NCI-H2081 (cell line): ENCODE data around the gene LIN54.
"Not testable (repeated sequence)": the region's sequence is repeated elsewhere in the genome, so short reads cannot be mapped to it uniquely, and the experiment has no call there.

ENCODE experiments used
- DNase-seq, 2 experiments: peaks; one replicate each; lab custom pipeline; 2025; lab: John Stamatoyannopoulos, UW

LIN54 gene

DNA sequence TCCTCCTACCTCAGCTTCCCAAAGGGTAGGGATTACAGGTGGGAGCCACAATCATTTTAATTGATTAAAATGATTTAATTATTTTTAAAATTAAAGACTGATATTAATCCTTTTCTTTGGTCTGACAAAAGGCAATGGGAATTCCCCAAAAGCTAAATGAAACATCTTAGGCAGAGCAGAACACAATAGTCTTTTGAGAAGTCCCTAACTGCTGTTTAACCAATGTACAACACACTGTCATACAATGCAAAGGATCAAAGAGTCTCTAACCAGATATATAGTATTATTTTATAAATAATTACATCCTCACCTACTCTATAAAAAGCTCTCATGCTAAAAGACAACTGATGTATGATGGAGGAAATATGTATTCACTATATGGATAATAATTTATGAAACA lies 63.1 kb downstream of the LIN54 start:
- no peak for DNase-seq

DNA sequence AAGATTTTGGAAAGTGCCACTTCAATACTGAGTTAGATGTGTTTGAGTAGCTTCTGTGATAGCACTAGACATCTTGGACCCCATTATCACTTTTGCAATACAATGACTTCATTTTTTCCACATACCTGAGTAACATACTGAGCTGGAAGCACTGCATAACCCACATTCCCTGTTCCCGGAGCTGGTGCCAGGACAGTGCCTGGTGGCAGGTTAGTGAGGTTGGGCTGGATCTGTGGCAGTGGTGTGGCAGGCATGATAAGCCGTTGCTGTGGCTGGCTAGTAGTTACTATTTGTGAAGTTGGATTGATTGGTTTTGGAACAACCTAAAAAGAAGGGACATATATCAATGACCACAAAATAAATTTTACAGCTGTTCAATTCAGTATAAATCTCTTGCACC lies 71.2 kb downstream of the LIN54 start:
- DNase-seq: no peak

DNA sequence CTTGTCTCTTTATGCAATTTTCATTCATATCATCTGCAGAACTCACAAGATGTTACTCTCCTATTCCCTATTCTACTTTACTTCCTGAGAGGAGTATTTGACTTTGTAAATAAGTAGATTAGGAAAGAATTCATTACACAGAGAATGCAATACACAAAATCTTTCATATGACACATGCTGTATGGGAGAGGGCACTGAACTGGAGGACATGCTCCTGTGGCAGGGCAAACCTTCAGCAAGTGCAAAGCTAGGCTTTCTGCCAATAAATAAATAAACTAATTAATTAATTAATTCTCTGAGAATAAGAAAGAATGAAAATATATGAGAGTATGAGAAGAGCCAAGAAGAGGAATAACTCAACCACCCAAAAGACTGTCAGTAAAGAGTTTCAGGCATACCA lies 76.2 kb downstream of the LIN54 start:
- DNase-seq: no peak

DNA sequence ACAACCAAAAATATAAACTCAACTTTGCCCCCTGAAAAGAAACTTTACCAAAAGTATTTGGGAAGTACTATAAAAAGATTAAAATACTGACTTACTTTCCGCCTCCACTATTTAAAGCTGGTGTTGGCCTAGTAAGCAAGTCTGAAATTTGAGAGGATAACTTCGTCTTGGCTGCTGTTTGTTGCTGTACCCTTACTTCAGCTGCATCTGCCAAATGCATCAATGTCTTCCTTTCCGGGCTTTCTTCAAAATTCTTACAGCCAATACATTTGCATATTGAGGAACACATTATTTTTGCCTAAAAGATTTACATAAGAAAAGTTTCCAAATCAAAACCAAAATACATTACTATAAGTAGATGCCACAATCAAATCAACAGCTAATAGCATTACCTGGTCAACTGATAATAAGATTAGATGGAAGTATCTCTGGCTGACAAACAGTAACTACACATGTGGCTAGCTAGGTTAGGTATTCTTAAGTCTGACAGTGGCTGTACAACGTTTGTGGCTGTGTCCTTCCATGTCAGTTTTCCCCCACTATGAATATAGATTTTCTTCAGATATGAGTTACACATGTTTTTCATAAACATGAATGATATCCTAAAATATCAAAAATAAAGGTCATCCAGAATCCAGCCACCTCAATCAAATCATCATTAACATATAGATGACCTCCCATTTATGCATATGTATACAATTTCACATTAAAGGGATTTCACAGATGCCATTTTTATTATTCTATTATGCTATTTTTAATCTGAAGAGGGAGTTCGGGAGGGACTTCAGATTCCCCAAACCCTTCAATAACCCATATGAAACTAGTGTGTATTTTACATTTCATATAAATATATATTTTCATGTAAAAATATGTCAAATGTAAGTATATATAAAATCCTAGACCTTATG lies 79.5 kb downstream of the LIN54 start:
- DNase-seq: no peak

DNA sequence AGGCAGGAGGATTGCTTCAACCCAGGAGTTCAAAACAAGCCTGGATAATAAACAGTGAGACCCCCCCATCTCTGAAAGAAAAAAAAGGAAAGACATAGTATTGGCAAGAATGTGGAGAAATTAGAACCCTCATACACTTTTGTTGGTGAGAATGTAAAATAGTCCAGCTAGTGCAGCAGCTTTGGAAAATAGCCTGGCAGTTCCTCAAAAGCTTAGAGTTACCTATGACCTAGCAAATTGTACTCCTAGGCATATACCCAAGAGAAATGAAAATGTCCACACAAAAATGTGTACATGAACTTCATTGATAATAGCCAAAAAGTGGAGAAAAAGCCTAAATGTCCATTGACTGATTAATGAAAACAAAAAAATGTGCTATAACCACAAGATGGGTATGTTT lies 88.8 kb downstream of the LIN54 start:
- no peak for DNase-seq

DNA sequence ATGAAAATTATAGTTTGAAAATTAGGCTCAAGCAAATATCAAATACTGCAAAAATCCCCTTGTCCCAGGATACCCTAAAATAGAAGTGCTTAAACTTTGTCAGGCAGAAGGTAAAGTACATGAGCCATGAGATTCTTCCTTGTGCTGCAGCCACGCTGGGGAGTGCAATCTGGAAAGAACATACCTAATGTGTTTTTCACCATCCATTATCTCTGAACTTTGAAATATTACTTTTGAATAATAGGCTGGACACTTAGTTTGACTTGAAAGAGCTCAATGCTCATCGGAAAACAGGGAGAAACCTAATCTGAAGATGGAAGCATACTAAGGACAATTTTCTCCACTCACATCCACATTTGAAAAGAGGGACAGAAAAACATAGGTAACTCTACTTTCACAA lies 91.2 kb downstream of the LIN54 start:
- DNase-seq: no peak

DNA sequence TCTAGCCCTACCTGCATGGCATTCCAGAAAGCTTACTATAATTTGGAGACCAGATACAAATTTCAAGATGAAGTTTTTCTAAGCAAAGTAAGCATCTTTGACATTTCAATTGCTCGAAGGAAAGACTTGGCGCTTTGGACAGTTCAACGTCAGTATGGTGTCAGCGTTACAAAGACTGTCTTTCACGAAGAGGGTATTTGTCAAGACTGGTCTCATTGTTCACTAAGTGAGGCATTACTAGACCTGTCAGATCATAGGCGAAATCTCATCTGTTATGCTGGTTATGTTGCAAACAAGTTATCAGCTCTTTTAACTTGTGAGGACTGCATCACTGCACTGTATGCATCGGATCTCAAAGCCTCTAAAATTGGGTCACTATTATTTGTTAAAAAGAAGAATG lies 92.5 kb downstream of the LIN54 start:
- no peak for DNase-seq

DNA sequence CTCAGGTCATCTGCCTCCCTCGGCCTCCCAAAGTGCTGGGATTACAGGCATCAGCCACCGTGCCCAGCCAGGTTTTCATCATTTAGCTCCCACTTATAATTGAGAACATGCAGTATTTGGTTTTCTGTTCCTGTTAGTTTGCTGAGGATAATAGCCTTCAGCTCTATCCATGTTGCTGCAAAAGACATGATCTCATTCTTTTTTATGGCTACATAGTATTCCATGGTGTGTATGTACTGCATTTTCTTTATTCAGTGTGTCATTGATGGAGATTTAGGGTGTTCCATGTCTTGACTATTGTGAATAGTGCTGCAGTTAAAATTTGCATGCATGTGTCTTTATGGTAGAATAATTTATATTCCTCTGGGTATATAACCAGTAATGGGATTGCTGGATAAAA lies 96.7 kb downstream of the LIN54 start:
- DNase-seq: not testable (repeated sequence)

DNA sequence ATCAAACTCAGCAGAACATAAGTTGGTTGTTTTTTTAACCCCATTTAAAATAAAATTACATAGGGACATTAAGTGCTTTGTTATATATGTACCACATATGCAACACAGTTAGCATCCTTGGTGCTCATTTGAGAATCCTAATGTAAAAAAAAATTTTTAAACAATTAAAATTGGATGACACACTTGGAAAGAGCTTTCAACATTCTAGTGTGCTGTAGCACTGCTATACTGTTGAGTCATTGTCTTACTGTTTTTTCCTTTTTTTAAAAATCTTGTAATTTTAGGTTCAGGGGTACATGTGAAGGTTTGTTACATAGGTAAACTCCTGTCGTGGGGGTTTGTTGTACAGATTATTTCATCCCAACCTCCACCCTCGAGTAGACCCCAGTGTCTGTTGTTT lies 97.3 kb downstream of the LIN54 start:
- no peak for DNase-seq

DNA sequence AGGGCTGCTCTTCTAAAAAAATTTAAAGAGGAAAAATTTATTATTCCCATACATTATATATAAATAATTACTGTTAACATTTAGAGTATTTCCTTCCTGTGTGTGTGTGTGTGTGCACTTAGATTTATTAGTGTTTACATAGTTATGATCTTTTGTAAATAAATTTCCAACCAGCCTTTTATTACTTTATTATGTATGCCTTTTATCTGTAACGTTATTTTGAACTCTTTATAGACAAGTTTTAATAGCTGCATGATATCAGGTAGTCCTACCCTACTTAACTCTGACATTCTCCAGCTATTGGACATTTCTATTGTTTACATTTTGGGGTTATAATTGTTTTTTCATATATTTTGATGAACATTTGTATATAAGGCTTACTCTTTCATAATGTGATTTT lies 101.3 kb downstream of the LIN54 start:
- no peak for DNase-seq

DNA sequence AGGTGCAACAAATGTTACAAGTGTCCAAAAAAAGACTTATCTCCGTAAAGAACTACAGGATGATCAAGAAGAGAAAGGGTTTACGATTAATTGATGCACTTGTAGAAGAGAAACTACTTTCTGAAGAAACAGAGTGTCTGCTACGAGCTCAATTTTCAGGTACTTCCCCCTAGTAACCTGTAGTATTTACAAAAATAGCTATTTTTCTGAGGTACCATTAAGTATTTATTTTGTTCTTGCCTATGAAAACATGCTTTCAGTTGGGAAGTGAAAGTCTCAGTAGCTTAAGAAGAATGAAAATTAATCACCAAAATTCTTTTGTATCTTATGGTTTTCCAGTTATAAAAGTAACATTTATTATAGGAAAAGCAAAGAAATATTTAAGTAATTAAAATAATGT lies 104.2 kb downstream of the LIN54 start:
- no peak for DNase-seq

DNA sequence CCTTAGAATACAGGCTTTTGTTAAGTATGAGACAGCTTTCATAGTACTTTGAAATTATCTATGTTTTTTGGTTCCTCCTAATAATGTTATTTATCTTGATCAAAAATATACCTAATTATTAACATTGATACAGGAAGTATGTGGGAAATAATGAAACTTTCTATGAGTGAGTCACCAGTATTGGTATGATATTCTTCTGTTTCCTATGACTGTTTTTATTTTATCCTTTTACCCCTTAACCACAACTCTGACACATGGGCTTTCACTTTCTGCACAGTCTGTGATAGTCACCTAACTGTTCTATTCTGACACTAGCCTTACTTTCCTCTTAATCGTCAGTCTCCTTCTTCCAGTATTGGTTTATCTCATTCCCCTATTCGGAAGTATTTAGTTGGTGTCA lies 105.4 kb downstream of the LIN54 start:
- no peak for DNase-seq

DNA sequence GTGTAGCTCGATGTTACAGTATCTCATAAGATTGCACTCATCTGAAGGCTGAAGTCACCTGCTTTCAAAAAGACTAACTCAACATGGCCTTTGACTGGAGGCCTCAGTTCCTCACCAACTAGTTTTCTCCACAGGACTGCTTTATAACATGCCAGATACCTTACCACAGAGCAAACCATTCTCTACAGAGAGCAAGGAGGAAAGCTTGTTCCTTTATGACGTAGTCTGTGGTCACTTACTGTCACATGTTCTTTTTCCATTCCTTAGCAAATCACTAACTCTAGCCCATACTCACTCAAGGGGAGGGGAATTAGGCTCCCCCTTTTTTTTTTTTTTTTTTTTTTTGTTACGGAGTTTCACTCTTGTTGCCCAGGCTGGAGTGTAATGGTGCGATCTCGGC lies 106.9 kb downstream of the LIN54 start:
- DNase-seq: no peak

DNA sequence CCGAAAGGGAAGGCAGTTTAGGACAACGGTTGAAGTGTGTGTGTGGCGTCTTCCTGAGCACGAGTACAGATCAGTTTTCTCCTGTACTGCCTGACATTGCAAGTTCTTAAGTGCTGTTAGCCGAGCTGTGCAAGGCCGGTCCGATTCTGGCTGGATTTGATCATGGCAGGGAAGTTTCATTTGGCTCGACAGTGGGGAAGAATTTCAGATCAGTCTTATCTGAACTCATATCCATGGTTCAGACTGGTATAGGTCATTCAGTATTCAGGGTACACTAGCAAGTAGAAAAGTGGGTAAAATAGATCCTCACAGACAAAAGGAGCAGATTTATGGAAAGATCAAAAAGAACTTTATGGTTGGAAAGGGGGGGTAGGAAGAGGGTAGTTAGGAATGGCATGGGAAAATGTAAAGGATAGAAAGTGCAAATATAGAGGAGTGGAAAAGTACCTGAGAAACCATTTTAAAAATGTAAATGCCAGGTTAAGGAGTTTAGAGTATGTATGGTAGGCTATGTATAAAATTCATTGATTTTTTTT lies 109.4 kb downstream of the LIN54 start:
- DNase-seq: no peak

DNA sequence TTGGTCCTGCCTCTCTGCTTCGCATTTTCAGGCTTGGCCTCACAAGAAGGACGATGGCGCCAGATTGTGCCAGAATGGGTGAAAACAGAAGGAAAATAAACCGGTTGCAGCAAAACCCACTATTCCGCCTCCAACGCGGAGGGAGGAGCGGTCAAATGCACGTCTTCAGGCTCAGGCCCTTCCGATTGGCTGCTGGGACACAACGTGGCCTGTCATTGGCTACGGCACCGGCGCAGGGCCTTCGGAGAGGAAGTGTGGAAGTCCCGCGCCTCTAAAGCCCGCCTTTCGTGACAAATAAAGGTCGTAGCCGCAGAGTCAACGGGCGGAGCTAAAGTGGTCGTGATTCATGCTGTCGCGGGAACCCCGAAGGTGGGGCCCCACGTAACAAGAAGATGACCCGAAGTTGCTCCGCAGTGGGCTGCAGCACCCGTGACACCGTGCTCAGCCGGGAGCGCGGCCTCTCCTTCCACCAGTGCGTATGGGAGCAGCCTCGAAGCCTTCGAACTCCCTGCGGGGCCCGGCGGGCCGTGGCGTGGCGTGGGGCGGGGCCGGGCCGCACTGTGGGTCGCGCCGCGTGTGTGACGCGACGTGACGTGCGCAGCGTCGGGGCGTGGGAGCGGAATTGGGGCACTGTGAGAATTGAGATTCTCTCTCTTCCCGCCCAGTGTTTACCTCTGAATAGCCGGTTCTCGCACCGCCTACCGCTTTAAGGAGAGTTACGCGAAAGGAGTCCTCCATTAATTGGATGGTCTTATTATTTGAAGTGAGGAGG lies 110.0 kb downstream of the LIN54 start, which contains the start of gene THAP9:
THAP9 (plus strand) TSS at position 325 of the 772 bp plus-strand sequence; CDS start at position 393, 68 bp downstream.
- peak; percentile 92 to 98 for DNase-seq

DNA sequence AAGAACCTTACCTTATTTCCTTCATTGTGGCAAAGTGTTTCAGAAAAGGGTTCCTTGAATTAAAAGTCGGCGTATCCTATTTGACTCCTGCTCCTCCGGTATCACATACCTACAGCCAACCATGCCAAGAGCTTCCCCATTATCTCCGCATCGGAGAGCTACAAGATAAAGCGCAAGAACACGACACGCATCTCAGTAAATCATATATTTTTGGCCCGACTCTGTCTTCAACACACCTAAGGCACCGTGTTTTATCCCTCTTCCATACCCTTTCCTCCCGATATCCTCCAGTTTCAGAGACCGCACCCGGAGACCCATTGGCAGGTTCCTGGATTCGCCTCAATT lies 110.6 kb downstream of the LIN54 start:
- no peak for DNase-seq

DNA sequence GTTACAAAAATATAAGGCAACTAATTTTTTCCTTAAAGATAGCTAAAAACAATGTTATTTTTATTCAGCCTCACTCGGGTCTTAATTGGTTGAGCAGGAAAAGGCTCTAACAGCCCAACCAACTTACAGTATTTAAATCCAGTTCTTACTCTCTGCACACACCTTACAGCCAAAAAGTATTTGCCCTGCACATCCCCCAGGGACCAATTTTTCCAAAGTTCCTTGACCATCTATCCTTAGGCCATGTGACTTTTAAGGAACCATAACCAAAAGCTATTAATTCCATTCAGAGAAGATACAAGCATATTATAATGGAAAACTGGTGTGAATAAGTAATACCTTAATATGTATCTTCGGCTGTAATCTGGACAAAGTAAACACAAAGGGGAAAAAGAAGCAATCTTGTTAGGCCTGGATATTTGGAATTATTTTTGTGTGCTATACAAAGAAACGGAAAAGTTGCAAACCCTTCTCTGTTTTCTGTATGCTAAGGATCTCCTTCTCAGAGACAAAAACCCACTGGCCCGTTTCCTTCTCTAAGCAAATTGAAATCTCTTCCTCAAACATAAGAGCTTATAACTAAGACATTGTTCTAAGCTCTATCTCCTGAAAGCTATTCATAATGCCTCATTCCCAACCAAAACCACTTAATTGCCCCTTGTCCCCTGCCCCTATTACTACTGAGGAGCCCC lies 111.1 kb downstream of the LIN54 start:
- no peak for DNase-seq

DNA sequence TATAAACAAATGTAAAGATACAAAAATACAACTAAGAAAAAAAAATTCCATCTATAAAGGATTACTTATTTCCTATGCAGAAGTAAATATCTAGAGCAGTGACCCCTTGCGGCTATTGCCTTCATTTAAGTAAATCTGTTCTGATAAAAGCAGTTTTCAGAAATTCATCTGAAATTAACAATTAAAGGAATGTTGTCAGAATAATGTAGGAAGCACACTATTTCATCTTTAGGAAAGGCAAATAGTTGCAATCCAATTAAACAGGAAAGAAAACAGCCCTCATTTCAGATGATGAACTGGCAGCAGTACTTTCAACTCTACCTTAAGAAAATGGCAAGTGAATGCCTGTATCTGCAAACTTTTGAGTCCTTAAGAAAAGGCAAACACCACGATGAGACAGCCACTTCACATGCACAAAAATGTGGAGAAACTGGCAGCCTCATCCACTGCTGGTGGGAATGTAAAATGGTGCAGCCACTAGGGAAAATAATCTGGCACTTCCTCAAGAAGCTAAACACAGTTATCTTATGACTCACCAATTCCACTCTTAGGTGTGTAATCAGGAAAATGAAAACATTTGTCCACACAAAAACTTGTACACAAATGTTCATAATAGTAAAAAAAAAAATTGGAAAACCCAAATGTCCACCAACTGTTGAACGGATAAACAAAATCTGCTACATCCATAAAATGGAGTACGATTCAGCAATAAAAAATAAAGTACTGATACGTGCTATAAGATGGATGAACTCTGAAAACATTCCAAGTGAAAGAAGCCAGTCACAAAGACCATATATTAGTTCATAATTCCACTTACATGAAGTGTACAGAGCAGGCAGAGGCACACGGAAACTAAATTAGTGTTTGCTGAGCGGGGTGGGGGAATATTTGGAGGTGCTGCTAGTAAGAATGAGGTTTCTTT lies 112.0 kb downstream of the LIN54 start:
- no peak for DNase-seq

DNA sequence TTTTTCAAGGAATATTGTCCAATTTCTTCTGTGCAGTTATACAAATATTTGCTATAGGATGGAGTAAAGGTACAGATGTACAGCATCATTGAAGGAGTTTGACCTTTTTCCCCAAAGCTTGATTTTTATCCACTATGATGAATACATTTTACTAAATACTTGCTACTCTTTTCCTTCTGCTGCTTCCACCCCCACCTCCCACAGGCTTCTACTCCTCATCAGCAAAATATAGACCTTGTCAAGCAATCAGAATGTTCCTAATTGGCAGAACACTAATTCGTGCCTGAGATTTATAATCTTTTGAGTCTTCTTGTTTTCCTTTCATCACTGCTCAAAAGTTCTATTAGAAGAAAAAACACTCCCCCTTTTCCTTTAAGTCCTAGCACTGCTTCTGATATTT lies 113.9 kb downstream of the LIN54 start:
- DNase-seq: no peak

DNA sequence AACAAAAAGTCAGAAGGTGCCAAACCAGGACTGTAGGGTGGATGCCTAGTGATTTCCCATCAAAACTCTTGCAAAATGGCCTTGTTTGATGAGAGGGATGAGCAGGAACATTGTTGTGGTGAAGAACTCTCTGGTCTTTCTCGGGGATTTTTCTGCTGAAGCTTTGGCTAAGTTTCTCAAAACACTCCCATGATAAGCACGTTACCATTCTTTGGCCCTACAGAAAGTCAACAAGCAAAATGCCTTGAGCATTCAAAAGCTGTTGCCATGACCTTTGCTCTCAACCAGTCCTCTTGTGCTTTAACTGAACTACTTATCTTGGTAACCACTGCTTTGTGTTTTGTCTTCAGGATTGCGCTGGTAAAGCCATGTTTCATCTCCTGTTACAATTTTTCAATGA lies 116.7 kb downstream of the LIN54 start:
- DNase-seq: no peak

DNA sequence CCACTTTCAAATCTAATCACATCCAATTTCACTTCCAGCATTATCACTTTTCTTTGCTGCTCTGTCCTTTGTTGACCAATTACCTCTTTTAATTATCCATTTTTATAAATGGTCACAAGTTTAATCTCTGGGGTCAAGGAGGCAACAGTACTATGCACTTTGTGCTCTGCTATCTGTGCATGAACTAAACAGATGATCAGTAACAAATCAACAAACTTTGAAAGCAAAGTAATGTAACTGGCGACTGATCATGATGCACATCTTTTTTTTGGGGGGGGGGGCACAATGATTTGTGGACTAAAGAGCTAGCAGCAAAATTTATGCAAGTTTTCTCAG lies 118.2 kb downstream of the LIN54 start:
- no peak for DNase-seq
